Measurements from ENCODE around the gene EP400. TPM values are rescaled to one million over a fixed set of nuclear protein-coding genes. Genes with fewer than 3 reads are reported as not detected.

Gene EP400
- total RNA-seq, 6 donors from 2014 or later, result 21.7 to 61.8 (median 40.4) TPM

DNA sequence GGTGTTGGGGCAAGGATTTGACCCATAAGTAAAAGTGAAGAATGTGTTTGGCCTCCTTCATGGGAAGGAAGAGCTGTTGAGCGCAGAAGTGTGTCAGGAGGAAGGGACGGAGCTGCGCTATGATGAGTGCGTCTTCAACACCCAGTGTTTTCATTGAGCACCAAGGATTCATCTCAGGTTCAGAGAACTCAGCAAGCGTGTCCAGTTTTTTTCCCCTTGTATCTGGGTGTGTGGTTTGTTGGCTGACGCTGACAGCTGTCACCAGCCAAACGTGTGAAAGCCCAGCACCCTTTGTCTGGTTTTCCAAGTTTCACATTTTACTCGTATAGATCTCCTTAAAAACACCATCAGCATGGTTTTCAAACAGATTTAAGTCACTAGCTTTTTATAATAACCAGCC, 12.3 kb downstream of the EP400 start:
- no peak overlapping the region for H3K4me3 ChIP-seq
- H3K36me3 ChIP-seq, result peaks cover 0 to 24% (median 12%) of the 10 kb centered on the region in 4 donors
- no peak for TF ChIP-seq POLR2A (IDR thresholded peaks at IDR 0.05)
- ATAC-seq (ENCODE audit: low FRiP score in 2 of 2) (no peak), DNase-seq (no peak)
- H3K27ac ChIP-seq, result no peak overlapping the region
- H3K9me3 ChIP-seq, result no peaks in the 10 kb centered on the region
- WGBS, 2 donors, result 85 to 87% methylated on average over 8 of the region's 8 CpGs
- no peaks in the 10 kb centered on the region for H3K27me3 ChIP-seq
- H3K4me1 ChIP-seq, result peaks cover 0 to 17% (median 9%) of the 10 kb centered on the region in 4 donors

DNA sequence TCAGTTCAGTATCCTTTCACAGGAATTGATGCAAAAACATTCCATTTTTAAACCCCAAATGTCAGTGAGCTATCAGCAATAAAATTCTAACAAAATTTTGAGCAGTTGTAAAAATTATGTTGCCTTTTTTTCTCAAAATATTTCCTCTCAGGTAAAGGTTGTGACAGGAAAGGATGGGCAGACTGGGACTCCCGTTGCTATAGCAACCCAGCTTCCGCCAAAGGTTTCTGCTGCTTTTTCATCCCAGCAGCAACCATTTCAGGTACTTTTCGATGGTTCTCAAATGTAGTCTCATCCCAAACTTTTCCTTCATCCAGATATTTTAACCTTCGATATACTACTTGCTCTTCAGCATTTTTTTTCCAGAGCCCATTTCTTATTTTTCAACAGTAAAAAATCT, 13.6 kb downstream of the EP400 start:
- DNase-seq, result no peak
- no peak overlapping the region for H3K4me3 ChIP-seq

DNA sequence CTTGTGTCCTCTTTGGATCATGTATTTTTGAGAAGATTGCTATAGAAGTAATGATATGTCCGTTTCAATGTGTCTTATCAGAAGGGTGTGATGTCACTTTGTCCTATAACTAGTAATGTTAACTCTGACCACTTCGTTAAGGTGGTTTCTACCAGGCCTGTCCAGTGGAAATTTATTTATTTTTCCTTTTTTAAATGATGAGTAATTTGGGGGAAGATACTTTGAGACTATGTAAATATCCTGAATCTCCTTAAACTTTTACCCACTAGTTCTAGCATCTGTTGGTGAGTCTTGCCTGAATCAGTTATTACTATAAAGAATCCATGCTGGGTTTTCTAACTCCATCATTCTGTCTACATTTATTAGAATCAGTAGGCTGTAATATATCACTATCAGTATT, 15.3 kb downstream of the EP400 start:
- no peak for TF ChIP-seq POLR2AphosphoS5 (IDR thresholded peaks at IDR 0.05)
- no peak for TF ChIP-seq EP300 (IDR thresholded peaks at IDR 0.05)
- TF ChIP-seq POLR2A (IDR thresholded peaks at IDR 0.05), result no peak
- TF ChIP-seq, protein P1, sequence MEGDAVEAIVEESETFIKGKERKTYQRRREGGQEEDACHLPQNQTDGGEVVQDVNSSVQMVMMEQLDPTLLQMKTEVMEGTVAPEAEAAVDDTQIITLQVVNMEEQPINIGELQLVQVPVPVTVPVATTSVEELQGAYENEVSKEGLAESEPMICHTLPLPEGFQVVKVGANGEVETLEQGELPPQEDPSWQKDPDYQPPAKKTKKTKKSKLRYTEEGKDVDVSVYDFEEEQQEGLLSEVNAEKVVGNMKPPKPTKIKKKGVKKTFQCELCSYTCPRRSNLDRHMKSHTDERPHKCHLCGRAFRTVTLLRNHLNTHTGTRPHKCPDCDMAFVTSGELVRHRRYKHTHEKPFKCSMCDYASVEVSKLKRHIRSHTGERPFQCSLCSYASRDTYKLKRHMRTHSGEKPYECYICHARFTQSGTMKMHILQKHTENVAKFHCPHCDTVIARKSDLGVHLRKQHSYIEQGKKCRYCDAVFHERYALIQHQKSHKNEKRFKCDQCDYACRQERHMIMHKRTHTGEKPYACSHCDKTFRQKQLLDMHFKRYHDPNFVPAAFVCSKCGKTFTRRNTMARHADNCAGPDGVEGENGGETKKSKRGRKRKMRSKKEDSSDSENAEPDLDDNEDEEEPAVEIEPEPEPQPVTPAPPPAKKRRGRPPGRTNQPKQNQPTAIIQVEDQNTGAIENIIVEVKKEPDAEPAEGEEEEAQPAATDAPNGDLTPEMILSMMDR (IDR thresholded peaks at IDR 0.05), result no peak
- ATAC-seq (ENCODE audit: low FRiP score in 2 of 2) (no peak), DNase-seq (no peak)
- Histone ChIP-seq H3K27ac (no peak overlapping the region), H3K36me3 (peaks cover 0 to 24% (median 12%) of the 10 kb centered on the region in 4 donors), H3K4me1 (peaks cover 0 to 5% (median 0%) of the 10 kb centered on the region in 4 donors), H3K9me3 (no peaks in the 10 kb centered on the region), H3K27me3 (no peaks in the 10 kb centered on the region), H3K4me3 (no peak overlapping the region)
- 83 to 87% methylated on average over 2 of the region's 2 CpGs for whole genome bisulfite sequencing, 2 donors

More for the DNA sequence above, 13.6 kb downstream of the EP400 start:
- Histone ChIP-seq H3K27me3 (no peaks in the 10 kb centered on the region), H3K9me3 (no peaks in the 10 kb centered on the region), H3K36me3 (peaks cover 0 to 24% (median 12%) of the 10 kb centered on the region in 4 donors), H3K27ac (no peak overlapping the region), H3K4me1 (peaks cover 0 to 12% (median 6%) of the 10 kb centered on the region in 4 donors)
- ATAC-seq (ENCODE audit: low FRiP score in 2 of 2), result no peak
- TF ChIP-seq EP300 (IDR thresholded peaks at IDR 0.05), result no peak
- TF ChIP-seq, protein P1 (IDR thresholded peaks at IDR 0.05), result no peak
- no peak for TF ChIP-seq POLR2A (IDR thresholded peaks at IDR 0.05)
- no peak for TF ChIP-seq POLR2AphosphoS5 (IDR thresholded peaks at IDR 0.05)
- WGBS, 2 donors, result 85 to 87% methylated on average over 4 of the region's 4 CpGs

DNA sequence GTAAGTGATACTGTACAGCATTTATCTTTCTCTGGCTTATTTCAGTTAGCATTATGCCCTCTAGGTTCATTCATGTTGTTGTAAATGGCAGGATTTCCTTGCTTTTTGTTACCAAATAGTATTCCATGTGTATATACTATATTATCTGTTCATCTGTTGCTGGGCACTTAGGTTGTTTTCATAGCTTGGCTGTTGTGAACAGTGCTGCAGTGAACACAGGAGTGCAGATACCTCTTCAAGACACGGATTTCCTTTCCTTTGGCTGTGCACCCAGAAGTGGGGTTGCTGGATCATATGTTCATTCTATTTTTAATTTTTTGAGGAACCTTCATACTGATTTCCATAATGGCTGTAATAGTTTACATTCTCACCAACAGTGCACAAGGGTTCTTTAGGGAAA, 21.5 kb downstream of the EP400 start:
- Histone ChIP-seq H3K9me3 (no peaks in the 10 kb centered on the region), H3K27me3 (no peaks in the 10 kb centered on the region), H3K36me3 (peaks cover 0 to 8% (median 2%) of the 10 kb centered on the region in 4 donors), H3K27ac (no peak overlapping the region), H3K4me3 (no peak overlapping the region), H3K4me1 (peaks cover 0 to 14% (median 8%) of the 10 kb centered on the region in 4 donors)
- TF ChIP-seq POLR2AphosphoS5 (IDR thresholded peaks at IDR 0.05) (no peak), EP300 (IDR thresholded peaks at IDR 0.05) (no peak), POLR2A (IDR thresholded peaks at IDR 0.05) (no peak)
- TF ChIP-seq, protein P1 (IDR thresholded peaks at IDR 0.05), result no peak
- no peak for ATAC-seq (ENCODE audit: low FRiP score in 2 of 2)
- DNase-seq, result no peak
- WGBS, 2 donors, result 20 to 50% methylated on average over 1 of the region's 1 CpG

DNA sequence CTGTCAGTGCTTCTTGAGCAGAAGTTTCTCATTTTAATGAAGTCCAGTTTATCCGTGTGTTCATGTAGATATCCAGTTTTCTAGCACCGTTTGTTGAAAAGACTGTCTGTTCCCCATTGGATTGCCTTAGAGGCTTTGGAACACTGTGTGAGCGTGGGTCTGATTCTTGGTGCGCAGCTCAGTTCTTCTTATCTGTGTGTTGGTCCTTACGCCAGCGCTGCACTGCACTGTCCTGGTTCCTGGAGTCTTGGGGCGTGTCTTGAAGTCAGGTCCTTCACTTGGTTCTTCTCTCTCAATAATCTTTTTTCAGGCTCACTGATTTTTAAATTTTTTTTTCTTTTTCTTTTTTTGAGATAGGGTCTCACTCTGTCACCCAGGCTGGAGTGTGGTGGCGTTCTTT, 25.5 kb downstream of the EP400 start:
- H3K4me3 ChIP-seq, result no peak overlapping the region
- H3K36me3 ChIP-seq, result peaks cover 0 to 18% (median 9%) of the 10 kb centered on the region in 4 donors
- TF ChIP-seq POLR2AphosphoS5 (IDR thresholded peaks at IDR 0.05) (no peak), EP300 (IDR thresholded peaks at IDR 0.05) (no peak), POLR2A (IDR thresholded peaks at IDR 0.05) (no peak)
- TF ChIP-seq, protein P1 (IDR thresholded peaks at IDR 0.05), result no peak
- peaks cover 0 to 14% (median 8%) of the 10 kb centered on the region in 4 donors for H3K4me1 ChIP-seq
- no peaks in the 10 kb centered on the region for H3K27me3 ChIP-seq
- ATAC-seq (ENCODE audit: low FRiP score in 2 of 2), result no peak
- H3K27ac ChIP-seq, result no peak overlapping the region
- no peak for DNase-seq
- H3K9me3 ChIP-seq, result no peaks in the 10 kb centered on the region
- 88 to 100% methylated on average over 8 of the region's 8 CpGs for WGBS, 2 donors

Data from upper lobe of left lung (tissue), 6 donors.